Fibroblast of villous mesenchyme (primary cell): ENCODE results near the gene RBM20. TPM values are rescaled to one million over a fixed set of nuclear protein-coding genes. Genes with fewer than 3 reads are reported as not detected.

Source experiments
- DNase-seq: peaks from one replicate; pipeline ENCODE4 v3.0.0-alpha.2; 2010; ENCODE audit warnings: low read depth
- H3K4me3 ChIP-seq: 2 replicates; pipeline ENCODE4 v1.5.1; 2011; ENCODE audit warnings: low read depth, mild to moderate bottlenecking, low read length
- total RNA-seq: library from RNA; depleted of rRNA; stranded (reverse); fragments of >200 nt; gene quantifications from 2 replicates; pipeline ENCODE4 v1.2.3, GENCODE V29; 2012
- TF ChIP-seq, protein P1 (sequence below): IDR thresholded peaks from 2 replicates; pipeline ENCODE4 v1.5.1; 2012; ENCODE audit warnings: low read depth, mild to moderate bottlenecking, low read length; ENCODE audit not compliant: insufficient read depth

The RBM20 gene
- total RNA-seq, 1 donor, result under 0.01 TPM

DNA sequence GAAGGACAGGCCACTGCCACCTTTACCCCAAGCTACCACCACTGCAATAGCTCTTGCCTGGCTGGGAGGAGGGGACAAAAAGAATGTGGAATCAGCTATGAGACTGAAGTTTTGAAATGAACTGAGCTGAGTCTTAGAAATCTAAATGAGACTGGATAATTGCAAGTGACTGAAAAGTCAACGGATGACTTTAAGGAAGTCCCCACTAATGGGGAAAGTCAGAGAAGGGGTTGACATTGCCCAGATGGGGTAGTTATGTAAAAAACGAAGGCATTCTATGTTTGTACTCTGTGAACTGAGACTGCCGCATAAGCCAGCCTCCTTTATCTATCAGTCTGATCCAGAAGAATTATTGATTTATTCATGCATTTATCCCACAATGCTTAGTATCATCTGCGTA lies 67.2 kb downstream of the RBM20 start:
- H3K4me3 ChIP-seq, result no peak overlapping the region
- DNase-seq, result no peak
- TF ChIP-seq, protein P1, sequence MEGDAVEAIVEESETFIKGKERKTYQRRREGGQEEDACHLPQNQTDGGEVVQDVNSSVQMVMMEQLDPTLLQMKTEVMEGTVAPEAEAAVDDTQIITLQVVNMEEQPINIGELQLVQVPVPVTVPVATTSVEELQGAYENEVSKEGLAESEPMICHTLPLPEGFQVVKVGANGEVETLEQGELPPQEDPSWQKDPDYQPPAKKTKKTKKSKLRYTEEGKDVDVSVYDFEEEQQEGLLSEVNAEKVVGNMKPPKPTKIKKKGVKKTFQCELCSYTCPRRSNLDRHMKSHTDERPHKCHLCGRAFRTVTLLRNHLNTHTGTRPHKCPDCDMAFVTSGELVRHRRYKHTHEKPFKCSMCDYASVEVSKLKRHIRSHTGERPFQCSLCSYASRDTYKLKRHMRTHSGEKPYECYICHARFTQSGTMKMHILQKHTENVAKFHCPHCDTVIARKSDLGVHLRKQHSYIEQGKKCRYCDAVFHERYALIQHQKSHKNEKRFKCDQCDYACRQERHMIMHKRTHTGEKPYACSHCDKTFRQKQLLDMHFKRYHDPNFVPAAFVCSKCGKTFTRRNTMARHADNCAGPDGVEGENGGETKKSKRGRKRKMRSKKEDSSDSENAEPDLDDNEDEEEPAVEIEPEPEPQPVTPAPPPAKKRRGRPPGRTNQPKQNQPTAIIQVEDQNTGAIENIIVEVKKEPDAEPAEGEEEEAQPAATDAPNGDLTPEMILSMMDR, result no peak

DNA sequence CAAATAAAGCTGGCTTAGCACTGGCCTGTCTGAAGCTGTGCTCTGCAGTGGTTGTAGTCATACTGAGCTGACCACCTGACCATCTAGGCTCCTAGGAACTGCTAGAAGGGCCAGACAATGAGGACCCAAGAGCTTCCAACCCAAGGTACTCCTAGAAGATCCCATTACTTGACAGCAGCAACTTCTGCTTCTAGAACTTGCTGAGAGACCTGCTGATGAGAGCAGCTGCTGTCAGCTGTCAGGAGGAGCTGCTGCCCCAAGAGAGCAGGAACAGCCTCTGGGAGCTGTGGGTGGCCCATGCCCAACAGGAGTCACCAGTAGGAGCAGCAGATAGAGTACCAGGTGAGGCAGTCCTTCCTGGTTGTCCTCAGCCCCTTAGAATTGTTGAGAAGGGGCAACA lies 70.2 kb downstream of the RBM20 start:
- H3K4me3 ChIP-seq, result no peak overlapping the region
- no peak for DNase-seq
- TF ChIP-seq, protein P1, result no peak

DNA sequence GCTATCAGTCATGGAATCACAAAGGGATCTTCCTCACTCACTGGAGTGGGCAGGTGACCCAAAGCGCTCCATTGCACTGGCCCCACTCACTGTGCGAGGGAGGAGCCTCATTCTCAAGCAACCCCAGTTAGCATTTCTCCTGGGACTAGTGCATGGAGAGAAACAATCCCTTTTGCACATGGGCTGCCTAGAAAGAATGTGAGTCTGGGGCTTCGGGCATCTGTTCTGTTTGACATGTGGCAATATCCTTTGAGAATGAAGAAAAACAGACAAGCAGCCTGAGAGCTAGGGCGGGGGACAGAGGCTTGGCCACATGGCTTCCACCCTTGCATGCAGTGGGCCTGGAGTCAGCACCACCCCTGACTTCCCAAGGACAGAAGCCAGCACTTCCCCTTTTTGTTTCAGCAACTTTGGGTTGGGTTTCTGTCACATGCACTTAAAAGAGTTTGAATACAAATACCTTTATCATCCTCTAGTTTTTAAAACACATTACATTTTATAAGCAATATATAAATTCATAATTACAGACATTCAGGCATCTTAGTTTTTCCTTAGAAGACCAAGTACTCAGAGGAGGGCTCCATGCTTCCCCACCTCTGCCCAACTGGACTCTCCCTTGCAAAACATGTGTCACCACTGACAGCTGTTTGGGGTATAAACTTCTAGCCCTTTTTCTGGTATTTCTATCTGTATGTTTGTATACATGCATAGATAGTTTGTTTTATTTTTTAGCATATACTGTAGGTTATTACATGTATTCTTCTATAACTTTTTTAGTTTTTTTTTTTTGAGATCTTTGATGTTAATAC lies 73.8 kb downstream of the RBM20 start:
- TF ChIP-seq, protein P1, result no peak
- DNase-seq, result no peak
- H3K4me3 ChIP-seq, result no peak overlapping the region

DNA sequence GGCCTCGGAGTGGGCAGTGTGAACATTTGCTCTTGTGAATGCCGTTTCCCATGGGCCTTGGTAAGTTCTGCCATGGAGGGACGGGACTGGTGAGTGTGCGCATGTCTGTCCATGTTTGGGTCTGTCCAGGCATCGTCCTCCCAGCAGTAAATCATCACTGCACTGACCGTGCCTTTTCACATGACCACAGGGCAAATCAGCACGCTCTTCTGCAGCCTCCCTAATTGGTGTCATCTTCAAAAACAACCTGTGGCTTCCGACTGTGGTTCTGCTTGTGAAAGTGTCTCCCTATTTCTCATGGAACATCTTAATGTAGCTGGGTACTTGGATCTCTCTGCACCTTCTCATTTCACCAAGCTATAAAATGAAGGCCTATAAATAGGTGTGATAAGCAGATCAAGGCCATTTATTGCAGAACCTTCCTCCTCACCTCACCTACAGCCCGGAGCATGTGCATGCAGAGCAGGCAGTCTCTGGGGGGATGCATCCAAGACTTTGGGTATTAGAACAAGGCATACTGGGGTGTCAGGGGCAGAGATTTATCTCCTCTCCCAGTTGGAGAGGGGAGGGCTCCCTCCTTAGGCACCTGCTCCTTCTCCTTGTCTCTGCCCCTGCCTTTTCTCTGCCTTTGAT lies 77.4 kb downstream of the RBM20 start:
- H3K4me3 ChIP-seq, result no peak overlapping the region
- DNase-seq, result no peak
- TF ChIP-seq, protein P1, result no peak

DNA sequence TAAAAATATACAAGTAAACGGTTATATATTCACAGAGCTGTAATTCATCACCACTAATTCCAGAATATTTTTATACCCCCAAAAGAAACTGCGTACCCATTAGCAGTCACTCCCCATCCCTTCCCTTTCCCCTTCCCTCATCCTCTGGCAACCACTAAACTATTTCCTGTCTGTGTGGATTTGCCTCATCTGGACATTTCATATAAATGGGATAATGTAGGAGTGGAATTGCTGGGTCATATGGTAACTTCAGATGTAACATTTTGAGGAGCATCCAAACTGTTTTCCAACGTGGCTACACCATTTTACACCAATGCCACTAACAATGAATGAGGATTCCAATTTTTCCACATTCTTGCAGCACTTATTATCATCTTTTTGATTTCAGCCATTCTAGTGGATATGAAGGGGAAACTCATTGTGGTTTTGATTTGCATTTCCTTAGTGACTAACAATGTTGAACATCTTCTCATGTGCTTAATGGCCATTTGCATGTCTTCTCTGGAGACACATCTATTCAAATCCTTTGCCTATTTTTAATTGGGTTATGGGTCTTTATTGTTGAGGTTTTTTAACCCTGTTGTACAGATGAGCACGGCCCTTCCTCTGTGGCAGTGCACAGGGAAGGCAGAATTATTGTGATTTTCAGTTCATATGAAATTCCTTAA lies 79.2 kb downstream of the RBM20 start:
- no peak for DNase-seq
- no peak overlapping the region for H3K4me3 ChIP-seq
- TF ChIP-seq, protein P1, result no peak

DNA sequence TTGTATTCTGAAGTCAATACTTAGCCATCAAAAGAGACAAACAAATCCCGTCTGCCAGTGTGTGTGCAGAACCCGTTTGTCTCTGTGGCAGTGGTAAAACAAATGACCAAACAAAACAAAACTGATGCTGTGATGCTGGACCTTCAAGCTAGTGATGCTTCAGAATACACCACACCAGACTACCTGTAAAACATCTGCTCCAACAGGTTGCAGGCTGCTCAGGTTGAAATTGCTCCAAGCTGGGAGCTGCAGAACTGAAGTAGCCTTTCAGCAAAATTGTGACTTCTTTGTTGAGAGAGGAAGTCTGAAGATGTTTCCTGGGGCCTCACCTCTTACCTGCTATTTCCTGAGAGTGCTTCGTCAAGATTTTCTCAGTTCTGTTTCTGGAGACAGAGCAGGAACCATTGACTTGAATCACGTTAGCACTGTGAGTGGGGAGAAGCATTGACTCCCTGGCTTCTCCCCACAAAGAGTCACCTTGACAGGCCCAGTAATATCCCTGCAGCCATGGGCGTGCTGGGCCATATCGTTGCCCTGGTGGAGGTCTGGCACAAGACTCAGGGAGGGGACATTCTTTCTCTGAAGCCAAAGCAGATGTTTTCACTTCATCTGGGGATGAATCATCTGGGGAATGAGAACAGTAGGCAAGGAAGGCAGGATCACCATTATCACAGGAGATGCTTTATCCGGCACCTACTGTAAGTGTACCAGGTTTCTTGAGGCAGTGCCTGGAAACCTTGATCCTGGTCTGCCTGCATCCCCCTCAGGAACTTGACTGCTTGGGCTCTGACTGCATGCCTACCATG lies 80.2 kb downstream of the RBM20 start:
- DNase-seq, result no peak
- H3K4me3 ChIP-seq, result no peak overlapping the region
- TF ChIP-seq, protein P1, result no peak
